Measurements from ENCODE around the gene RSPH1.

Gene RSPH1

DNA sequence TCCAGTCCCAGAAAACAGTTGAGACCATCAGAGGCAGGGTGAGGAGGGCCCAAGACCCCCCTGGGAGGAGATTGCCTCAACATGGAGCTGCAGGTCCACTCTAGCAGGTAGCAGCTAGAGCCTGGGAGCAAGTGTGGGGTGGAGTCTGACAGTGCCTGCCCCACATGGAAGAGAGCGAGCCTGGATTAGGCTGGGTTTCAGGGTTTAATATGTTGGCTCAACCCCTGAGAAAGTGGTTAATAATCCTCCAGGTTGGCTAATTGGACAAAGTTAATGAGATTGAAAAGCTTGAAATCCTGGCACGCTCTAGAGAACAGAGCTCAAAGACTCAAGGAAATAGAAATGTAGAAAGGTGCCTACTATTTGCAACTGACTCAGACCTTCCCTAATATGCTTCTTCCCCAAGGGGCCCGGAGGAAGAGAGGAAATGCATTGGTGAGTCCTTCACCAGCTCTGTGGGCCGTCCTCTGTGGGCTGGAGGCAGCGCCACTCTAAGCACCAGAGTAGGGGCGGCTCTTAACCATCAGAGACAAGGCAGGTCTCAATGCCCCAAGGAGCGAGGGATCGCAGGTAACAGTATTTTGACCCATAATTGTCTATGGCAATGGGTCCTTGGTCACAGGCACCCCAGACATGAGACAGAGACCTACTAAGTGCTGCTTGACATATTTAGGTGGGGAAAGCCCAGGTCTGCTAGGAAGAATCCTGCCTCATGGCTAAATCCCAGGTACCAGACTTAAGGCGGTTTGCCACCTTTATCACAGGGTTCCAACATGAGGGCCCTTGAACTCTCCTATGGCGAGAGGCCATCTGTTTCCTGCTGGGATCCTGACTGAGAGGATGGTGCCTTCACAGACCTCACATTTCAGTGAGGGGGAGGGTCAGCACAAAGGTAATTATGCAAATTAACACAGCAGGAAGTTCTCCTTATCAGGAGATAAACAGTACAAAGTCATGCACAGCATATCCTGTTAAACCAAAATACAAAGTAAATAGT is 33.8 kb downstream of the RSPH1 start:
- no peak overlapping the region for H3K4me3 ChIP-seq (ENCODE audit: low read length)
- TF ChIP-seq CTCF (IDR thresholded peaks at IDR 0.05; ENCODE audit: insufficient read depth, low read depth, low read length, missing control alignments): no peak
- no peak for DNase-seq (ENCODE audit: low read depth)

- no peak overlapping the region for H3K4me3 ChIP-seq (ENCODE audit: low read length)
- DNase-seq (ENCODE audit: low read depth): no peak
- TF ChIP-seq CTCF (IDR thresholded peaks at IDR 0.05; ENCODE audit: insufficient read depth, low read depth, low read length, missing control alignments): no peak
Measured at GRCh38 chr21:42461185-42461520, 34.9 kb downstream of the RSPH1 start.

GRCh38 chr21:42460391-42461184 is 35.4 kb downstream of the RSPH1 start:
- TF ChIP-seq CTCF (IDR thresholded peaks at IDR 0.05; ENCODE audit: insufficient read depth, low read depth, low read length, missing control alignments): no peak
- DNase-seq (ENCODE audit: low read depth): no peak
- H3K4me3 ChIP-seq (ENCODE audit: low read length): no peak overlapping the region

GRCh38 chr21:42459546-42460215 is 36.3 kb downstream of the RSPH1 start:
- DNase-seq (ENCODE audit: low read depth): no peak
- TF ChIP-seq CTCF (IDR thresholded peaks at IDR 0.05; ENCODE audit: insufficient read depth, low read depth, low read length, missing control alignments): no peak
- no peak overlapping the region for H3K4me3 ChIP-seq (ENCODE audit: low read length)

DNA sequence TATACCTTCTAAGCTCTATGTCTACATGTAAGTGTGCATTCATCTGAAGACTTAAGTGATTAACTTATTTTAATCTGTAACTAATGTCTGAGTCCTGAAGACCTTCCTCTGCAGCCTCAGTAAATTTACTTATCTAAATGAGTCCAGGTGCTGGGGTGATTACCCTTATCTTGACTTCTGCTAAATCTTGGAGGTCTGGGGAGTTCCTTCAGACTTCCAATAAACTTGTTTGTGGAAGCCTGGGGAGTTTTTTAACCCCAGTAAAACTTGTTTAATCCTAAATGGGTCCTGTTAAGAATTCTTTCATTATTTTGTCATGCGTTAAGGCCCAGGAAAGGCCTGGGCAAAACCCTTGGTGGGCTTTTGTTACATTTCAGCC is 37.0 kb downstream of the RSPH1 start:
- no peak overlapping the region for H3K4me3 ChIP-seq (ENCODE audit: low read length)
- DNase-seq (ENCODE audit: low read depth): no peak
- no peak for TF ChIP-seq CTCF (IDR thresholded peaks at IDR 0.05; ENCODE audit: insufficient read depth, low read depth, low read length, missing control alignments)

GRCh38 chr21:42456457-42456856 is 39.6 kb downstream of the RSPH1 start:
- peak; percentile 64 for DNase-seq (ENCODE audit: low read depth)
- no peak for TF ChIP-seq CTCF (IDR thresholded peaks at IDR 0.05; ENCODE audit: insufficient read depth, low read depth, low read length, missing control alignments)
- no peak overlapping the region for H3K4me3 ChIP-seq (ENCODE audit: low read length)

All from epithelial cell of esophagus (primary cell).